NCI-H446 (cell line): Measurements from ENCODE around the gene DOK4.
"Not testable (repeated sequence)": the region's sequence is repeated elsewhere in the genome, so short reads cannot be mapped to it uniquely, and the experiment has no call there.

Experiments
- DNase-seq, 2 experiments: peaks; one replicate each; lab custom pipeline; 2025; lab: John Stamatoyannopoulos, UW

The DOK4 gene

DNA sequence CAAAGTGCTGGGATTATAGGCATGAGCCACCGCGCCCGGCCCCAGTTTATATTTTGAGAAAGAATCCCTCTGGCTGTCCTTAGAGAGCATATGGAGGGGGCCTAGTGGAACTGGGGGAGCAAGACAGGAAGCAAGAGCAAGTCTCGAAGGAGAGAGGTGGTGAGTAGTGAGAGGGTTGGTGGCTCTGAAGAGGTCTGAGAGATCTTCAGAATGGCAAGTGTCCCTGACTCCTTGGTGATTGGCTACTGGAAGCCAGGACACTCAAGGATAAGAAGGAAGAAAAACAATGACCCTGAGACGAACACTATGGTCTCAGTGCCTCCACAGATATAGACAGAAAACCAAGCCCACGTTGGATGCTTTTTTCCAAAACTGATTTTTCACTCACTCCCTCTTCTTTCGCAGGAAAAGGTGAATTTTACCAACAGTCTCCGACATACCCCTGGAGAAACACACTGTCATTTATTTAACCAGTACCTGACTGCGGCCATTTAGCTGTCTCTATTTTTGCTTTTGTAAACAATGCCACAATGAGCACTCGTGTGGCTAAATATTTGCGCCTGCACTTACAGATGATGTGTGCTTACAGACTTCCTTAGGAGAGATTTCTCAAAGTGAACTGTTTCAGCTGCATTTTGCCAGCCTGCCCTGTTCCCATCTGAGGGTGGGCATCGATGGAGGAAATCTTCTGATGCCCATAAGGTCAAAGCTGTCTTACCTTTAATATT, 15.9 kb upstream of the DOK4 start:
- no peak for DNase-seq

DNA sequence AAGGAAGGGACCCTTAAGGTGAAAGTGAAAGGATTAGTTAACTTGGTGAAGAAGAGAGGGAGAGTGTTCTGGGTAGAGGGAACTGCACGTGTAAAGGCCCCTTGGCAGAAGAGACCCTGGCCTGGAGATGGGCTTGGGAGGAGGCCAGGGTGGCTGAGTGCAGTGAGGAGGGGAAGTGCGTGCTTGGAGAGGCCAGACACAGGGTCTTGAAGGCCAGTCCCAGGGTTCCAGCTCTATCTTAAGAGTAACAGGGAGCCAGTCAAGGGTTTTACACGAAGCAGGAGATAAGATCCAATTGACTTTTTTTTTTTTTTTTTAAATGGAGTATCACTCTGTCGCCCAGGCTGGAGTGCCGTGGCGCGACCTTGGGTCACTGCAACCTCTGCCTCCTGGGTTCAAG, 15.2 kb upstream of the DOK4 start:
- no peak for DNase-seq

DNA sequence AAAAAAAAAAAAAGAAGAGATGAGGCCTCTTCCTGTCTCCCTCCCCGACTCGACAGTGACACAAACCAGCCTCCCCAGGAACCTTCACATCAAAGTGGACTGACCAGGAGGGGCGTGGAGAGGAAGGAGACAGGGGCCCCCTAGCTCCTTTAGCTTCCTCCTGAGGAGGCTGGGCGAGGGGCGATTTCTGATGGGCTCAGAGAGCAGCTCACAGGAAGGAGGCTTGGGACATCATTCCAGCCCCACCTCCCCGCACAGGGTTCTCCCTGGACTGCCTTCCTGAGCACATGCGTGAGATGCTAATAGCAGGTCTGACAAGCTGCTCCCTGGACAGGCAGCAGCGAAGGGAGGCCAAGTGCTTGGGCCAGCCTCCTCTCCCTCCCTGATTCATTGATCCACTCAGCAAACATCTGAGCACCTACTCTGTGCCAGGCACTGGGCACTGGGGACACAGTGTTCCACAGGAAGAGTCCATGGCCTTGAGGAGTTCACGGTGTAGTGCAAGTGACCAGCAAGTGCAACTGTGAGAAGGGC, 14.4 kb upstream of the DOK4 start:
- DNase-seq: no peak

DNA sequence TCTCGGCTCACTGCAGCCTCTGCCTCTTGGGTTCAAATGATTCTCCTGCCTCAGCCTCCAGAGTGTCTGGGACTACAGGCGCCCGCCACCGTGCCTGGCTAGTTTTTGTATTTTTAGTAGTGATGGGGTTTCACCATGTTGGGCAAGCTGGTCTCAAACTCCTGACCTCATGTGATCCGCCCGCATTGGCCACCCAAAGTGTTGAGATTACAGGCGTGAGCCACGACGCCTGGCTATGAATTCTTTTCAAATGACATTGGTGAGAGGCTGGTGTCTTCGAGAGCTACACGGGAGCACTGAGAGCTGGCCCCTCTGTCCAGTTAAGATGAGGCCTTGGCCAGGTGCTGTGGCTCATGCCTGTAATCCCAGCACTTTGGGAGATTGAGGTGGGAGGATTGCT, 13.6 kb upstream of the DOK4 start:
- not testable (repeated sequence) for DNase-seq

DNA sequence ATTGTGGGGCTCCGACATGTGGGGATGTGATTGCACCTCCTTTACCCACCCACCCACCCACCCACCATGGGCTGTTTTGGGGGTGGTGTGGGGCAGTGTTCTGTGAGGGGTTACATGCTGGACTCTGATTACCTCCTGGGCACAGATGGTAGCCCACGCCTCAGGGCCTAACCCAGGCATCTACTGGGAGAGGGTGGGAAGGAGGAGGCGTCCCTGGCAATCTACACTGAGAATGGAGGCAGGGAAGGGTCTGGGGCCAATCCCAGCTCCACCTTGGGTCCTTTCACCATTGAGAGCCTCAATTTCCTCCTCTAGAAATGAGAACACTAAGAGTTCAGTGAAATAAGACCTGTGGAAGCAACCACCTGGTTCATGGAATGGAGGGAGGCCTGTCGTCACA, 11.7 kb upstream of the DOK4 start:
- no peak for DNase-seq

DNA sequence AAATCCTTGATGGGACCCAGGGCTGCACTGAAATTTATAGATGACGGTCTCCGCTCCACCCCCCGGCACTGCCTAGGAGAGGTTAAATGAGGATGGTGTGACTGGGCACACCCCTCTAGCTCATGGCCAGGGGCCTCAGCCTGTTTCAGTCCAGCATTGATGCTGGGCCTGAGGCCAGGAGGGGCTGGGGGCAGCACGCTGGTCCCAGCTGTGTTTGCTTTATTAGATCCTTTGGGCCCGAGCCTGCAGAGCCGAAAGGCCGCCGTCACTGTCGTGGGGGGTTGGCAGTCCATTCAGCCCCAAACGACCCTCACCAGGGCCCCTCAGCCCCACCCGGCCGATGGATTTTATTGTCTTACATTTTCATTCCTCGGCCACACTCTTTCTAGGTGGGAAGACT, 10.8 kb upstream of the DOK4 start:
- no peak for DNase-seq

DNA sequence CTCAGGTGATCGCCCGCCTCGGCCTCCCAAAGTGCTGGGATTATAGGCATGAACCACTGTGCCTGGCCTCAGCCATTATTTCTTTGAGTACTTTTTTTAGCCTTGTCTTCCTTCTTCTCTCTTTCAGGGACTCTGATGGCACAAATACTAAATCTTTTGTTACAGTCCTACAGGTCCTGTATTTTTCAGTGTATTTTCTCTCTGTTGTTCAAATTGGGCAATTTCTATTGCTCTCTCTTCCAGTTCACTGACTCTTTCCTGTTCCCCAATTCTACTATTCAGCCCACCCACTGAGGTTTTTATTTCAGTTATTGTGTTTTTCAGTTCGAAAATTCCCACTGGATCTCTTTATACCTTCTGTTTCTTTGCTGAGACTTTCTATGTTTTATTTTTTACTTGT, 7.5 kb upstream of the DOK4 start:
- DNase-seq: no peak

DNA sequence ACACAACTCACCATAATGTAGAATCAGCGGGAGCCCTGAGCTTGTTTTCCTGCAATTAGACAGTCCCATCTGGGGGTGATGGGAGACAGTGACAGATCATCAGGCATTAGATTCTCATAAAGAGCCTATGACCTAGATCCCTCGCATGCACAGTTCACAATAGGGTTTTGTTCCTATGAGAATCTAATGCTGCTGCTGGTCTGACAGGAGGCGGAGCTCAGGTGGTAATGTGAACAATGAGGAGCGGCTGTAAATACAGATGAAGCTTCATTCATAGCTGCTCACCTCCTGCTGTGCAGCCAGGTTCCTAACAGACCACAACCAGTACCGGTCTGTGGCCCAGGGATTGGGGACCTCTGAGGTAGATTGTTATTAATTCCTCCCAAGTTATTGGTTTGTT, 2.9 kb upstream of the DOK4 start:
- no peak for DNase-seq

DNA sequence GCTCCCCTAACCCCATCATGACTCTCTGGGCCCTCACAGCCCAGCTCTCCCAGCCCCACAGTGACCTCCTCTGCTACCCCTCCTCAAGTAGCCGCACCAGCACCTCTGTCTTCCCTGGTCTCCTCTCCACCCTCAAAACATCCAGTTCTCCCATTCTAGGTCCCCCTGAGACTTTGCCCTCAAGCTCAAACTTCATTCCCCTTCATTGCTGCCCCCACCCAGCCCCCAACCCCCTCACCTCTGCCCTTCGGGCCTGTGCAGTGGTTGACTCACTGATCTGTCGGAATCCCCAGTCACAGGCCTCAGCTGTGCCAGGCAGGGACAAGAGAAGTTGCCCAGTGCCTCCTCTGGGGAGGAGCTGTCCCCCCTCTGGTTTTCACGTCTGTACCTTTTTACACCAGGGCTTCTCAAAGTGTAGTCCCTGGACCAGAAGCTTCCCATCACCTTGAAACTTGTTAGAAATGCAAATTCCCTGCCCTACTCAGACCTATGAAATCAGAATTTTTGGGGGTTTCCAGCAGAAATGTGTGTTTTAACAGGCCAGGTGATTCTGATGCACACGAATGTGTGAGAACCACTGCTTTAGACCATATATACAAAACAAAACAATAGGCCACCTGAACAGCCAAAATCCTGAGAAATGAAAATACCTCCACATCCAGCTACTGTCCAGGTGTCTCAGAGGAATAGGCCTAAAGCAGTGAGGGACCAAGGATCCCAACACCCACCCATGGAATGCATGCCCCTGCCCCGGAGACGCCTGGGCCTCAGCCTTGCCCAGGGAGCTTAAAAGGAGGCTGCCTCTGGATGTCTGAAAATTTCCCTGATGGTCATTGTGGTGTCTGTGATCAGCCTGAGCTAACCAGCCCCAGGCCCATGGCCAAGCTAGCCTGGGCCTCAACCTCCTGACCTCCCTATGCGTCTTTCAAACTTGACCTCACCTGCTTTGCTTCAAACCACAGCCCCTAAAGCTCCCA, 853 bp upstream of the DOK4 start:
- no peak for DNase-seq

DNA sequence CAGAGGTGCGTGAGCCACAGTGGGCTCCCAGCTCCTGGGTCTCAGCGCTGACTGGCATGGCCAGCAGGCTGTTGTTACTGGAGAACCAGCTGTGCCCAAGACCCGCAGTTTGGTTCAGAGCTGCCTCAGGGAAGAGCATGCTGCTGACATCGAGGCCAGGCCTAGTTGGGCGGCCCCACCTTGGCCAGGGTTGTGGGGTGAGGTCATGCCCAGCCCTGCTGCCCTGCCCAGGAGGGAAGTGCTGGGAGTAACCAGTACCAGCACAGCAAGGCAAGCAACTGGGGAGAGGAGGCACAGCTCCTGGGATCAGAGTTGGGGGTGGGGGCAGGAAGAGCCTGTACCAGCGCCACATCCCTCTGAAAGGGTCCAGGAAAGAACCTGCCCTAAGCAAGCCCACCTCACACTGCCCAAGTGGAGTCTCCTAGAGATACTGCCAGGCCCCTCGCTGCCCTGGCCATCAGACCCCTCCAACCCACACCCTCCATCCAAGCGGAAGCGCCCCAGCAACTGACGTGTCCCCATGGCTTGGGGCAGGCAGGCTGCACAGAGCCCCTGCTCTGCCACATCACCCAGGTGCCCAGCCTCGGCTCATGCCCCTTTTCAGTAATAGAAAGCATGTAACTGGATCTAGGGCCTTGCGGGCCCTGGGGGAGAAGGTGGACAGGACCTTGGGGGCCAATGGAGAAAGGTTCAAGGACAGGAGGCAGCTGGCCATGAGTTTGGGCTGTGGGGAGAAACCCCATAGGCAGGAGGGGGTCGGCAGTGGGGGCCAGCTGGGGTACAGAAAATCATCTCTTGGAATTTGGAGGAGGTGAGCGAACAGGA, 990 bp downstream of the DOK4 start:
- no peak for DNase-seq

DNA sequence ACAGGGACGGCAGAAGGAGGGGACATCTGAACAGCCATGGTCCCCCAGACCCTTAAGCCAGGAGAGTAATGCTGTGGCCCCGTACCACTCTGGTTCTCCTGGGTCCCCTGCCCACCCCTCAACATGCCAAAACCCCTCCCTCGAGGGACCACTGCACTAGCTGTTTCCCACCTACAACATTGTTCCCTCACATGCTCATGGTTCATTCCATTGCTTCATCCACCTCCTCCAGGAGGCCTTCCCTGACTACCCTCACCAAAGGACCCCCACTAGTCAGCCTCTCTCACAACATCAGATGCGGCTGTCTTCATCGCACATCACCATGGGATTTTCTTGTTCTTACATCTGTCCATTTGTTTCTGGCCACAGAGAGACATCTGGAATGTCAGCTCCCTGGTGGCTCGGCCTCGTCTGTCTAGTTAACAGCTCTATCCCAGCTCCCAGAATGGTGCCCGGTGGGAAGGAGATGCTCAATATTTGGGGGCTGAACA, 1.7 kb downstream of the DOK4 start:
- DNase-seq: no peak

DNA sequence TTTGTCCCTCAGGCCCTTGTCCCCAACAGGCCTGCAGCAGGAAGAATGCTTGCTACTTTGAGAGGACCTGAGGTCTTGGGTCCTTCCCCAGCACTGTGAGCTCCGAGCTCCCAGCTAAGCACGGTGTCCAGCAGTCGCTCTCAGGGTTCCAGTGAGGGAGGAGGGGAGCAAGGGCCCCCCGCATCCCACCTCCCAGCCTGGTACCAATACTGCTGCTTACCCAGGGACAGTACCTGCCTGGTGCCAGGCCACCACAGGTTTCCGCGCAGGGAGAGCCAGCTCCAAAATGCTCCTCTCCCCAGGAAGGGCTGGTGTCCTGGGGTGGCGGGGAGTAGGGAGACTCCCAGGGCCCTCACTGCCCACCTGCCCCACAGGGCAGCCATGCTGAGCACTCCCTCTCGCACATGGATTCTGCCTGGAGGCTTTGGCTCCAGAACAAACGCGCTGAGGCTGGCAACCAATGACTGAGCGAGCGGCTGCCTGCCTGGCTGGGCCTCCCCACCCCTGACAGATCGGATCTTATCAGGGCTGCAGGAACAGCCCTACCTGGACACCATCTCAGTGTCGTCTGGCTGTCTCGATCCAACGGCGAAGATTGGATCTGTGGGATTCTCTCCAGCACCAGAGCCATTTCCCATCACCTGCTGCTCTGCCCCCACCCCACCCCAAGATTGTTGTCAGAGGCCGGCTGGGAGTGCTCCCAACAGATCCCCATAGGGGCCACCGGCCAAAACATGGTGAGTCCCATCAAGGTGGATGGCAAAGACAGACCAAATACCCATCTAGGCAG, 2.4 kb downstream of the DOK4 start:
- no peak for DNase-seq

DNA sequence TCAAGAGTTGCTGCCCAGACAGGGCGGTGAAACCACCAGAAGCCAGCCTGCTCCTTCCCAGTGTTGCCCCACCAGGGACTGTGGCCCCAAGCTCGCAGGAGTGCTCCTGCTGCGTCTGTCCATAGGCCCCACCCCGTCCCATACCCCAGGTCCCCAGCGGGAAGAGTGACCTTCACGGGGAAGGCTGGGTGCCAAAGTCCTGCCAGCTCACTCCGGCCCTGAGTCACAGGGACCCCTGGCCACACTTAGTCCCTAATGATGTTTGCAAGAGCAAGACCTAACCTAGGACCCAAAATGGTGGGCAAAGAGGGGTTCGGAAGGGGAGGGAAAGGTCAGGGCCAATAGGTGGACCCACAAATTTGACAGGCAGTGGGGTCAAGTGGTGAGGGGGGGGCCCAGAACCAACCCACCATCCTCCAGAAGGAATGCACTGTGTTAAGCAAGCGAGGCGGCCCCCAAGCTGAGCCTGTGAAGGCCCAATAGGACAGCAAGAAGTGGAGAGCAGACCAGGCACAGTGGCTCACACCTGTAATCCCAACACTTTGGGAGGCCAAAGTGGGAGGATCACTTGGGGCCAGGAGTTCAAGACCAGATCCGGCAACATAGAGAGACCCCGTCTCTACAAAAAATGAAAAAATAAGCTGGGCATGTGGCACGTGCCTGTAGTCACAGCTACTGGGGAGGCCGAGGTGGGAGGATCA, 3.3 kb downstream of the DOK4 start:
- DNase-seq: no peak

DNA sequence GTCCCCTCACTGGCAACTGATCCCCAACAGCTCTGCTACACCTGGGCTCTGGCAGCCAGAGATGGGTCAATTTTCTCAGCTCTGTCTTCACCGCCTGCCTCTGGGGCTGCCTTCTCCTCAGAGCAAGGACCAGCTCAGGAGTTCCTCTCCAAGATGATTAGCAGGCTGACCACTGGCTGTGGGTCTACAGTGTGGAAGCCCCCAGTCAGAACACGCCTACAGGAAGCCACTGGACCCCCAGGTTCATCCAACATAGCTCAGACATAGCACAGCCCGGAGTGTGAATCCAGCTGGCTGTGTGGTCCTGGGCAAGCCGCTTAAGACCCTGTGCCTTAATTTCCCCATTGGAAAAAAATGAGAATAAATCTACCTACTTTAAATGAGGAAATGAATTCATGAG, 4.9 kb downstream of the DOK4 start:
- DNase-seq: no peak

DNA sequence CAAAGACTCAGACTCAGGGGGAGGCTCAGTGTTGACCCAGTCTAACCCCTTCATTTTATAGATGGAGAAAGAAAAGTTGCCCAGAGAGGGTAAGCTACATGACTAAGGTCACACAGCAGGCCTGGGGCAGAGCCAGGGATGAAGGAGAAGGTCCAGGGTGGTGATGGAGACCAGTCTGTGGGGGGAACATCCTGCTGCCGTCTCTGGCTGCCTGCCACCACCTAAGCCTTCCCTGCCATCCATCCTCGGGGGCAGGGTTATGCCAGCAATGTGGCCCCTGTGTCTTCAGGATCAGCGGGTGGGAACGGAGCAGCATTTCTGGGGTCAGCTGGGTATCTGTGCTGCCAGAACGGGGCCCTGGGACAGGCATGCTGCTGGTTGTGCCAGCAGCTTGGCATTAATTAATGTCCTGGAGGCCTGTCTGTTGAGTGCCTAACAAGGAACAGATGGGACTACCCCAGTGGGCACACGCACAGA, 5.5 kb downstream of the DOK4 start:
- DNase-seq: peak in 1 of 2 experiments; percentile 28

DNA sequence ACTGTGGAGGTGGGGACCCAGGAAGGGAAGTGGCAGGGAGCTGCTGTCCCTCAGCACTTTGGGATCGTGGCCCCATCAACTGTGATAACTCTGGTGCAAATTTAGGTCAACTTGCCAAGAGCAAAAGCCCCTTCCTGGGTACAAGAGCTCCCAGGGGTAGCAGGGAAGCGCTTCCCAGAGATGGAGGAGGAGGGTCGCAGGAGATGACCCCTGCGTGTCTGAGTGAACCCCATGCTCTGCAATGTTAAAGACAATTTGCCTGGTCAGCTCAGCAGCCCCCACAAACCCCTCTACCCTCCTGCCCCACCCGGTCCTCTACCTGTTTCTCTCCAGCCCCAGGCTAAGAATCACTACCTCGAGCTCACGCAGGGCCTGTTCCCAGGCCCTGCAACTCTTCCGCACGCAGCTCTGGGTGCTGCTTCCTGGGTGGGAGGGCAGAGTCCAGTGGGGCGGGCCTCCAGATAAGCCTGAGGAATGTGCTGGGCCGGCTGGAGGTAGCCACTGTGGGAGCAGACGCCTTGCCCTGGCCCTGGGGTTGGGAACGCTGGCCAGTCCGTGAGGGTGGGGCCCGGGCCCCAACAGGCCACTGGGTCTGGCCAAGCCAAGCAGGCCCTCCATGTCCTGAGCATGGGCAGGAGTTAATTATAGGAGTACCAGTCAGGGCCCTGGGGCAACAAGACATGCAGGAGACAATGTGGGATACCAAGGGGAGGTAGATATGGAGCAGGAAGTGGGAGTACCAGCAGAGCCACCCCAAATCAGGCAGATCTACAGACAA, 6.1 kb downstream of the DOK4 start:
- no peak for DNase-seq

DNA sequence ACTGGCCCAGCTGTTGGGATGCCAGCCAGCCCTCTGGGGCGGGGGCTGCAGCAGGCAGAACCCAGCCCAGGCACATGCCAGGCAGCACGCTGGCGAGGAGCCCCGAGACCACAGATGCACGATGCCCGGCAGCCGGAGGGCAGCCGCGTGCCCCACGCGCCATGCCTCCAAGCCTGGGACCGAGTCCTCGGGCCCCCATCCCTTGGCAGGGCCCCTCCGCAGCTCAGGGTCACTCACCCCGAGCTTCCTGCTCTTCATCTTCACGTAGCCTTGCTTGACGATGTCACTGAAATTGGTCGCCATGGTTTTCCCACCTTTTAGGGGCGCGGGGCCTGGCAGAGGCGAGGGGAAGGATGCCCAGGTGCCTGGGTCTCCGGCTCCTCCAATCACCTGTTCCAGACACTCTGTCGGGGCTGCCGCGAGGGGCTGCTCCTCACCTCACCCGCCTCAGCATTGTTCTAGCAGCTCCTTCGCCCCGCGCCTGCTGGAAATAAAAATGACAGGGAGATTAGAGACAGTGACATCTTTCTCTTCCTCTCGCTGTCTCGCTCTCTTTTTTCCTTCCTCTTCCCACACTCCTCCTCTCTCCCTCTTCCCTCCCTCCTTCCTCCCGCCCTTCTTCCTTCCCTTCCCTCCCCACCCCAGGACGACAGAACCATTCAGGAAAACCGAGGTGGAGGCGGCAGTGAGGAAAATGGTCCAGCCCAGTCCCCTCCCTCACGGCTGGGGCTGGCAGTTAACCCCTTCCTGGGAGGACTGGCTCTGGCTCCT, 6.9 kb downstream of the DOK4 start:
- peak; percentile 7 to 50 for DNase-seq

DNA sequence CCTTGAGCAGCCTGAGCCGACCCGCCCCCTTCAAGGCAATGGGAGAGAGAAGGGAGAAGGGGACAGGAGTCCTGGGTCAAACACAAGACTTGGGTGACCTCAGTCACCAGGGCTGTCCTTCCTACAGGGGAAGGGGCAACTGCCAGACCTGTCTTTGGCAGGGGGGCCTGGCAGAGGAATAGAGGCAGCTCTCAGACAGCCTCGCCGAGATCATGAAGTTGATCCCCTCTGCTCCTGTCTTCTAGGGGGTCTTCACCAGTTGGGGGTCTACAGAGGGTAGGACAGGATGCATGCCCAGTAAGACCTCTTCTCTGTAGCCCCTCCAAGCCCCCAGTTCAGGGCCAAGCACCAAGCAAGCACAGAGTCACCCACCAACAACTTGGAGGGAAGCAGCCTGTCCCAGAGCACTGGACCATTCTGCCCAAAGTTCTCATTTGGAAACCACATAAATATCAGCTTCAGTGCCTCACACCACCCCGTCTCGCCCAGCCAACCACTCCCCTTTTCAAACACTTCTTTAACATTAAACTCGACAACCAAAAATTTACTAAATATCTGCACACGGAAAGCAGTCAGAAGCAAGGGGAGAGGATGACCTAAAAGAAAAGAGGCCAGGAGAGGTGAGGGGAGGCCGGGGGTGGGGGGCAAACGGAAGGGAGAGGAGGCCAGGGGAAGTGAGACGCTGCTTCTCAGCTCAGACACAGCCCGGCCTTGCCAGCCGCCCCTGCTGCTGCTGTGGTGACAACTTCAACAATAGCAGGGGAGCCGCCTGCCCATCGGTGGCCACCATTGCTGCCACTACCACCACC, 7.7 kb downstream of the DOK4 start:
- DNase-seq: no peak
